EL (cell line): ENCODE results near the gene PSMA6.
A peak's percentile ranks its signal among the peaks of the same experiment; 100 is the strongest.
"Not testable (repeated sequence)": the region's sequence is repeated elsewhere in the genome, so short reads cannot be mapped to it uniquely, and the experiment has no call there.

Source experiments
- DNase-seq: peaks from one replicate; pipeline ENCODE4 v3.0.0-alpha.2; 2016

The PSMA6 gene

GRCh38 chr14:35292051-35292769 is at the start of gene PSMA6:
Gene PSMA6, plus strand, starts transcription at chr14:35292382. Its CDS starts 95 bp downstream, at chr14:35292477.
- peak; percentile 99 for DNase-seq

GRCh38 chr14:35242599-35243311 is 49.4 kb upstream of the PSMA6 start:
- no peak for DNase-seq

GRCh38 chr14:35243956-35244355 is 48.2 kb upstream of the PSMA6 start:
- DNase-seq: no peak

GRCh38 chr14:35244542-35244941 is 47.6 kb upstream of the PSMA6 start:
- DNase-seq: no peak

- no peak for DNase-seq
These were observed 47.1 kb upstream of the PSMA6 start for GRCh38 chr14:35245051-35245450.

- no peak for DNase-seq
These were observed 44.3 kb upstream of the PSMA6 start for GRCh38 chr14:35247777-35248475.

- no peak for DNase-seq
These were observed 43.8 kb upstream of the PSMA6 start for GRCh38 chr14:35248476-35248788.

GRCh38 chr14:35250319-35250718 is 41.9 kb upstream of the PSMA6 start:
- no peak for DNase-seq

GRCh38 chr14:35252451-35252868 is 39.7 kb upstream of the PSMA6 start:
- DNase-seq: no peak

- not testable (repeated sequence) for DNase-seq
These were observed 39.1 kb upstream of the PSMA6 start for GRCh38 chr14:35253056-35253455.

- DNase-seq: not testable (repeated sequence)
These were observed 38.1 kb upstream of the PSMA6 start for GRCh38 chr14:35254034-35254622.

GRCh38 chr14:35254736-35255135 is 37.4 kb upstream of the PSMA6 start:
- DNase-seq: no peak

GRCh38 chr14:35255711-35256110 is 36.5 kb upstream of the PSMA6 start:
- DNase-seq: no peak

GRCh38 chr14:35257809-35258208 is 34.4 kb upstream of the PSMA6 start:
- no peak for DNase-seq

GRCh38 chr14:35258420-35258819 is 33.8 kb upstream of the PSMA6 start:
- DNase-seq: no peak

- DNase-seq: no peak
These were observed 30.4 kb upstream of the PSMA6 start for GRCh38 chr14:35261774-35262173.

- DNase-seq: no peak
These were observed 29.7 kb upstream of the PSMA6 start for GRCh38 chr14:35262436-35262835.

- DNase-seq: no peak
These were observed 23.2 kb upstream of the PSMA6 start for GRCh38 chr14:35268946-35269345.

- DNase-seq: no peak
These were observed 17.4 kb upstream of the PSMA6 start for GRCh38 chr14:35274805-35275204.

GRCh38 chr14:35277179-35277578 is 15.0 kb upstream of the PSMA6 start:
- no peak for DNase-seq

- DNase-seq: no peak
These were observed 12.8 kb upstream of the PSMA6 start for GRCh38 chr14:35279369-35279768.

GRCh38 chr14:35281341-35281740 is 10.8 kb upstream of the PSMA6 start:
- no peak for DNase-seq

GRCh38 chr14:35284506-35284905 is 7.7 kb upstream of the PSMA6 start:
- DNase-seq: no peak
